GM21717 (cell line): ENCODE measurements around the gene SH3RF2.
"Not testable (repeated sequence)": the region's sequence is repeated elsewhere in the genome, so short reads cannot be mapped to it uniquely, and the experiment has no call there.

Experiments
- ATAC-seq: cut with Tn5 transposase; IDR thresholded peaks from one replicate; pipeline ENCODE4 v1.9.1; 2021; ENCODE audit warnings: mild to moderate bottlenecking, moderate library complexity; ENCODE audit not compliant: unreplicated experiment

The SH3RF2 gene, protein sequence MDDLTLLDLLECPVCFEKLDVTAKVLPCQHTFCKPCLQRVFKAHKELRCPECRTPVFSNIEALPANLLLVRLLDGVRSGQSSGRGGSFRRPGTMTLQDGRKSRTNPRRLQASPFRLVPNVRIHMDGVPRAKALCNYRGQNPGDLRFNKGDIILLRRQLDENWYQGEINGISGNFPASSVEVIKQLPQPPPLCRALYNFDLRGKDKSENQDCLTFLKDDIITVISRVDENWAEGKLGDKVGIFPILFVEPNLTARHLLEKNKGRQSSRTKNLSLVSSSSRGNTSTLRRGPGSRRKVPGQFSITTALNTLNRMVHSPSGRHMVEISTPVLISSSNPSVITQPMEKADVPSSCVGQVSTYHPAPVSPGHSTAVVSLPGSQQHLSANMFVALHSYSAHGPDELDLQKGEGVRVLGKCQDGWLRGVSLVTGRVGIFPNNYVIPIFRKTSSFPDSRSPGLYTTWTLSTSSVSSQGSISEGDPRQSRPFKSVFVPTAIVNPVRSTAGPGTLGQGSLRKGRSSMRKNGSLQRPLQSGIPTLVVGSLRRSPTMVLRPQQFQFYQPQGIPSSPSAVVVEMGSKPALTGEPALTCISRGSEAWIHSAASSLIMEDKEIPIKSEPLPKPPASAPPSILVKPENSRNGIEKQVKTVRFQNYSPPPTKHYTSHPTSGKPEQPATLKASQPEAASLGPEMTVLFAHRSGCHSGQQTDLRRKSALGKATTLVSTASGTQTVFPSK

DNA sequence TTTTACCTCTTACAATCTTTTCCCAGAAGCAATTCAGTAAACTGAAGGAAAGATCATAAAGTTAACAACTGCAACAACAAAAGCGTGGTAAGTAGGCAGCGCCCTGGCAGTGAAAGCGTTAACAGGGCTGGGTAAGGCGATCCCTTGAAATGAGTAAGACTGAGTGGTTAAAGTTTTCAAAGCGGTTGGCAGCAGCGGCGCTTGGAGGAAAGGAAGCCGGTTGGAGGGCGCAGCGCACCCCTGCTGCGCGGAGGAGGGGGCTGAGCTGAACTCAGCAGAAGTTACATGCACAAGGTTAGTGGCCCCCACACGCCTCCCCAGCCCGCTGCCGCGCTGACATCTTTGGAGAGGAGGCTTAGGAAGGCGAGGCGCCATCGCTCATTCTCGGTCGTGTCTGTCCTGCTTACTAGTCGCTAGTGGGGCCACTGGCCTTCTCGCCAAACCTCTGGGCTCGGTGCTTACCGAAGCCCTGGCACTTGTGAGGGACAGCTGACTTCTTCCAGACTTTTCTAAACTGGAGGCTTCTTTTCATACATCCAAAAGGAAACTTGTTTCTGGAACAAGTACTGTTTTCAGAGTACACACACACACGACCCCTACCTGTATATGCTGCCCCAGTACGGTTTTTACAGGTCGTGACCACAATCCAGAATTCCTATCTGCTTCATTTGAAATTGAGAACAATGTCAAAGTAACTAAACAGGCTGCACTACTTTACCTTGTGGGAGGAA lies at the start of gene SH3RF2:
Gene SH3RF2, plus strand, starts transcription at position 178 of the 731 bp plus-strand sequence. CDS start 1,351 bp downstream, outside the sequence.
- ATAC-seq, result no peak

- ATAC-seq, result no peak
Observed at GRCh38 chr5:145887217-145887616, 49.2 kb upstream of the SH3RF2 start.

DNA sequence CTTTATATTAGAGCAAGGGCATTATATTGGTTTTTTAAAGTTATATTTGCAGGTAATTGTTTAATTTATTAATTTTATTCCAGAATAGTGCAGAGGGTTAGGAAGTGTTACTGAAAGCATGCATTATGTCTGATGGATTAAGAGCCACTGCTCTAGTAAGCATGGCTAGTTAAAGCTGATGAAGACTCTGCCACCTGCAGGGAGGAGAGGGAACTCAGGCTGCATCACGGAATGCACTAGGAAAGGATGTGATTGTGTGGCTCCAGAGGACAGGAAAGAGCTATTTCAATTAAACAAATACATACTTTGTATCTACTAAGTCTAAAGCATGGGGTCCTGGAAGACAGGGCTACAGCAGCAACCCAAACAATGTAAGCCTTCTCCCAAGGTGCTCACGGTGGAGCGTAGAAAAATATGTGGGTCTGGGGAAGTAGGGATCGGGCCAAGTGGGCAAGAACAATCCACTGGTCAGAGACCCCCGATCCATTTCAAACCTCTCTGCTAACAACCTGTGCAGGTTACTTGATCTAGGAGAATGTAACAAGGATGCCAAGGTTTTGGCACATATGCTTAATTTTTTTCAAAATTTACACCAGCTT lies 48.3 kb upstream of the SH3RF2 start:
- ATAC-seq, result no peak

DNA sequence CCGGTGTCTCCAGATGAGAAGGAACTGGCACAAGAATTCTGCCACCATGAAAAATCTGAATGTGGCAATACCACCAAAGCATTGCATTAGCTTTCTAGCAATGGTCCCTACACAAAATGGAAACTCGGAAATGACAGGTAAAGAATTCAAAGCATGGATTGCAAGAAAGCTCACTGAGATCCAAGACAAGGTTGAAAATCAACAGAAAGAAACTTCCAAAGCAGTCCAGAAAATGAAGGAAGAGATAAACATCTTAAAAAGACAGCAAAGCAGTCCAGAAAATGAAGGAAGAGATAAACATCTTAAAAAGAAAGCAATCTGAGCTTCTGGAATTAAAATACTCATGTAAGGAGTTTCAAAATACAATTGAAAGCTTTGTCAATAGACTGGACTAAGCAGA lies 46.8 kb upstream of the SH3RF2 start:
- ATAC-seq, result no peak

DNA sequence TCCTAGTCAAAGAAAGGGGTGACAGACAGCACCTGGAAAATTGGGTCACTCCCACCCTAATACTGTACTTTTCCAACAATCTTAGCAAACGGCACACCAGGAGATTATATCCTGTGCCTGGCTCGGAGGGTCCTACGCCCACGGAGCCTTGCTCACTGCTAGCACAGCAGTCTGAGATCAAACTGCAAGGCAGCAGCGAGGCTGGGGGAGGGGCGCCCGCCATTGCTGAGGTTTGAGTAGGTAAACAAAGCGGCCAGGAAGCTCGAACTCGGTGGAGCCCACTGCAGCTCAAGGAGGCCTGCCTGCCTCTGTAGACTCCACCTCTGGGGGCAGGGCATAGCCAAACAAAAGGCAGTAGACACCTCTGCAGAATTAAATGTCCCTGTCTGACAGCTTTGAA lies 45.0 kb upstream of the SH3RF2 start:
- not testable (repeated sequence) for ATAC-seq

GRCh38 chr5:145898171-145898570 lies 38.2 kb upstream of the SH3RF2 start:
- no peak for ATAC-seq

- ATAC-seq, result no peak
Observed at GRCh38 chr5:145902421-145902820, 34.0 kb upstream of the SH3RF2 start.

GRCh38 chr5:145903113-145903512 lies 33.3 kb upstream of the SH3RF2 start:
- peak; percentile 52 for ATAC-seq

GRCh38 chr5:145903867-145904266 lies 32.5 kb upstream of the SH3RF2 start:
- no peak for ATAC-seq

DNA sequence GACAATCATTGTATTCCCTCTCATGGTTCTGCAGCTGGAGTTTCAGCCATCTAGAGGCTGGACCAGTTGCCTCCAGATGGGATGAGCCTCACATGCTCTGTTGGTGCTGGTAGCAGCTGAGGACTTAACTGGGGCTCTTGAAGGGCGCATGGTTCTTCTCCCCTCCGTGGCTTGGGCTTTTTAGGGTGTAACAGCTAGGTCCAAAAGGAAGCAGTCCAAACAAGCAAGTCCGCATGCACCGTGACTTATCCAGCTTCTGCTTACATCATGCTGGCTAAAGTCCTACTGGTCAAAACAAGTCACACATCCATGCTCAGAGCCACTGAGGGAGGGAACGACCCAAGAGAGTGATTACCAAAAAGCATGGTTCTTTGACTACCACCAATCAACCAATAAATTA lies 31.6 kb upstream of the SH3RF2 start:
- no peak for ATAC-seq

GRCh38 chr5:145906401-145906800 lies 30.0 kb upstream of the SH3RF2 start:
- ATAC-seq, result no peak

GRCh38 chr5:145908206-145908960 lies 28.0 kb upstream of the SH3RF2 start:
- ATAC-seq, result no peak

DNA sequence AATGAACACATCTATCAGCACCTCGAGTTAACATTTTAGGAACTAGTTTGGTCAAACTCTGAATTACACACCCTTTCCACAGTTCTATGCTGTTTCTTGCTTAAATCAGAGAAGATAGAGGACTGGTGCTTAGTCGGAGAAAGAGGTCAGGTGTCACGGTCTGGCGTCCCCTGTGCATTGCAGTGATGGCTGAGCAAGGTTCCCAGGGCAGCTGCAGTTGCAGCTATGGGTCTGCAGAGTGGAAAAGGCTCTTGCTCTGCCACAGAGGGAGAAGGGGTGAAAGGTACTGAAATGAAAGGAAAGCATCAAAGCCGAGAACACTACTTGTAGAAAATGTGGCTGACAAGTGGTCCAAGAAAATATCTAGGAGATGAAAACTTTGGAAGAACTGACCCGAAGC lies 25.2 kb upstream of the SH3RF2 start:
- no peak for ATAC-seq

- no peak for ATAC-seq
Observed at GRCh38 chr5:145912019-145912418, 24.4 kb upstream of the SH3RF2 start.

DNA sequence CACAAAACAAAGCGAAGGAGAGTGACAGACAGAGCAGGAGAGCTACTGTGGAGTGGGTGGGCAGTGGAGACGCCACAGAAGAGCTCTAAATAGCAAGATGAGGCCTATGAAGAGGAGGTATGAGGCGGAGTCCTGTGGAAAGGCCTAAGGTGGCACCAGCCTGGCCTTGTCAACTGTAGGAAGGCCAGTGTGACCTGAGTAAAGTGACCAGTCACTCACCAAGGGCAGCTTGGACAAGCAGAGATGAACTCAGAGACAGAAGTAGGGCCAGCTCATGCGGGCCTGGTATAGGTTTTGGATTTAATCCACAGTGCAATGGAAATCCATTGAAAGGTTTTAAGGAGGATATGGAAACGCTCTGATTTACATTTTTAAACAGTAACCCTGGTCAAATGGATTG lies 23.8 kb upstream of the SH3RF2 start:
- no peak for ATAC-seq

- ATAC-seq, result no peak
Observed at GRCh38 chr5:145913701-145914100, 22.7 kb upstream of the SH3RF2 start.

GRCh38 chr5:145915970-145916638 lies 20.3 kb upstream of the SH3RF2 start:
- ATAC-seq, result no peak

GRCh38 chr5:145917288-145917687 lies 19.1 kb upstream of the SH3RF2 start:
- no peak for ATAC-seq

GRCh38 chr5:145918397-145918796 lies 18.0 kb upstream of the SH3RF2 start:
- ATAC-seq, result no peak

- ATAC-seq, result no peak
Observed at GRCh38 chr5:145919413-145919812, 17.0 kb upstream of the SH3RF2 start.
